NCI-H1930 (cell line): Measurements from ENCODE around the gene MAS1.

ENCODE experiments used
- DNase-seq, 2 experiments: peaks; one replicate each; lab custom pipeline; 2025; lab: John Stamatoyannopoulos, UW

Gene MAS1

GRCh38 chr6:159880412-159880975, 10.3 kb upstream of the MAS1 start:
- DNase-seq: no peak

GRCh38 chr6:159884720-159885119, 6.1 kb upstream of the MAS1 start:
- DNase-seq: no peak

GRCh38 chr6:159886270-159886669, 4.5 kb upstream of the MAS1 start:
- DNase-seq: no peak

GRCh38 chr6:159887146-159887545, 3.6 kb upstream of the MAS1 start:
- DNase-seq: no peak

- no peak for DNase-seq
Observed at GRCh38 chr6:159887761-159888160, 3.0 kb upstream of the MAS1 start.

- no peak for DNase-seq
Observed at GRCh38 chr6:159890201-159890600, 587 bp upstream of the MAS1 start.

- no peak for DNase-seq
Observed at GRCh38 chr6:159892053-159892452, 1.3 kb downstream of the MAS1 start.

GRCh38 chr6:159893064-159893463, 2.3 kb downstream of the MAS1 start:
- DNase-seq: no peak

- no peak for DNase-seq
Observed at GRCh38 chr6:159894991-159895390, 4.2 kb downstream of the MAS1 start.

GRCh38 chr6:159897603-159898002, 6.8 kb downstream of the MAS1 start:
- DNase-seq: no peak

- no peak for DNase-seq
Observed at GRCh38 chr6:159898519-159898918, 7.7 kb downstream of the MAS1 start.

- no peak for DNase-seq
Observed at GRCh38 chr6:159899994-159900745, 9.4 kb downstream of the MAS1 start.

GRCh38 chr6:159902620-159903019, 11.8 kb downstream of the MAS1 start:
- no peak for DNase-seq

- DNase-seq: no peak
Observed at GRCh38 chr6:159904497-159904911, 13.7 kb downstream of the MAS1 start.

GRCh38 chr6:159906400-159906799, 15.6 kb downstream of the MAS1 start:
- no peak for DNase-seq

- no peak for DNase-seq
Observed at GRCh38 chr6:159908535-159908934, 17.7 kb downstream of the MAS1 start.

GRCh38 chr6:159908979-159909378, 18.2 kb downstream of the MAS1 start:
- no peak for DNase-seq

- DNase-seq: no peak
Observed at GRCh38 chr6:159910342-159910741, 19.6 kb downstream of the MAS1 start.

- no peak for DNase-seq
Observed at GRCh38 chr6:159913375-159913774, 22.6 kb downstream of the MAS1 start.

- DNase-seq: no peak
Observed at GRCh38 chr6:159913862-159914564, 23.2 kb downstream of the MAS1 start.

- no peak for DNase-seq
Observed at GRCh38 chr6:159914565-159914923, 23.8 kb downstream of the MAS1 start.

GRCh38 chr6:159915397-159915796, 24.6 kb downstream of the MAS1 start:
- DNase-seq: no peak

- no peak for DNase-seq
Observed at GRCh38 chr6:159916237-159916636, 25.4 kb downstream of the MAS1 start.
